CD4-positive, alpha-beta T cell treated with Interleukin-2 at 100 ng/mL for 4 hours (primary cell): ENCODE measurements around the gene WDR19.
"Not testable (repeated sequence)": the region's sequence is repeated elsewhere in the genome, so short reads cannot be mapped to it uniquely, and the experiment has no call there.

ENCODE experiments used
- DNase-seq: peaks from one replicate; pipeline ENCODE4 v3.0.0-alpha.2; 2020; ENCODE audit warnings: low spot score

WDR19 gene

GRCh38 chr4:39233114-39233513, 50.8 kb downstream of the WDR19 start:
- no peak for DNase-seq

GRCh38 chr4:39233783-39234182, 51.5 kb downstream of the WDR19 start:
- DNase-seq: no peak

GRCh38 chr4:39235021-39235420, 52.7 kb downstream of the WDR19 start:
- DNase-seq: no peak

GRCh38 chr4:39235696-39236095, 53.4 kb downstream of the WDR19 start:
- DNase-seq: no peak

- no peak for DNase-seq
Observed at GRCh38 chr4:39237179-39237578, 54.9 kb downstream of the WDR19 start.

GRCh38 chr4:39243462-39243861, 61.1 kb downstream of the WDR19 start:
- no peak for DNase-seq

- no peak for DNase-seq
Observed at GRCh38 chr4:39255266-39255665, 72.9 kb downstream of the WDR19 start.

GRCh38 chr4:39255871-39256270, 73.5 kb downstream of the WDR19 start:
- no peak for DNase-seq

GRCh38 chr4:39256436-39256835, 74.1 kb downstream of the WDR19 start:
- DNase-seq: no peak

- no peak for DNase-seq
Observed at GRCh38 chr4:39259571-39260330, 77.4 kb downstream of the WDR19 start.

GRCh38 chr4:39263895-39264294, 81.6 kb downstream of the WDR19 start:
- DNase-seq: no peak

- no peak for DNase-seq
Observed at GRCh38 chr4:39274503-39274902, 92.2 kb downstream of the WDR19 start.

GRCh38 chr4:39277661-39278060, 95.3 kb downstream of the WDR19 start:
- not testable (repeated sequence) for DNase-seq

GRCh38 chr4:39278476-39278875, 96.1 kb downstream of the WDR19 start:
- DNase-seq: no peak

- no peak for DNase-seq
Observed at GRCh38 chr4:39279416-39279815, 97.1 kb downstream of the WDR19 start.

- DNase-seq: no peak
Observed at GRCh38 chr4:39280770-39281169, 98.4 kb downstream of the WDR19 start.

GRCh38 chr4:39285111-39285795, 102.9 kb downstream of the WDR19 start:
- DNase-seq: no peak

- DNase-seq: no peak
Observed at GRCh38 chr4:39285853-39286252, 103.5 kb downstream of the WDR19 start.

- DNase-seq: no peak
Observed at GRCh38 chr4:39286263-39286662, 103.9 kb downstream of the WDR19 start.

GRCh38 chr4:39287223-39287622, 104.9 kb downstream of the WDR19 start:
- DNase-seq: no peak

- DNase-seq: no peak
Observed at GRCh38 chr4:39291686-39292085, 109.4 kb downstream of the WDR19 start.

- DNase-seq: not testable (repeated sequence)
Observed at GRCh38 chr4:39292433-39292832, 110.1 kb downstream of the WDR19 start.

GRCh38 chr4:39295784-39296183, 113.5 kb downstream of the WDR19 start:
- DNase-seq: no peak

- DNase-seq: no peak
Observed at GRCh38 chr4:39302901-39303300, 120.6 kb downstream of the WDR19 start.
